GM23338 (cell line): Measurements from ENCODE around the gene RBM17. TPM values are rescaled to one million over a fixed set of nuclear protein-coding genes. Genes with fewer than 3 reads are reported as not detected.

Experiments used
- ATAC-seq: fragments of 200-7000 bp; cut with Tn5 transposase; 3 replicates; pipeline ENCODE4 v1.9.1; 2020
- DNase-seq: peaks from one replicate; pipeline ENCODE4 v3.0.0-alpha.2; 2015; ENCODE audit warnings: low spot score
- H2AFZ ChIP-seq: fragments of 200-600 bp; sonication (generic); 2 replicates; pipeline ENCODE4 v1.8.0; 2016; ENCODE audit warnings: antibody characterized with exemption, mild to moderate bottlenecking, moderate library complexity
- H3F3A ChIP-seq: fragments of 200-600 bp; sonication (generic); replicated peaks from 2 replicates; pipeline ENCODE4 v1.8.0; 2017; ENCODE audit warnings: antibody characterized with exemption, mixed run types, low read depth
- H3K27ac ChIP-seq: fragments of 200-600 bp; sonication (generic); 2 replicates; pipeline ENCODE4 v1.6.1; 2016; ENCODE audit warnings: low read depth
- H3K27me3 ChIP-seq: fragments of 200-600 bp; sonication (generic); 2 replicates; pipeline ENCODE4 v1.8.0; 2016; ENCODE audit warnings: mild to moderate bottlenecking, mixed run types, moderate library complexity; ENCODE audit not compliant: insufficient read depth
- H3K36me3 ChIP-seq: fragments of 200-600 bp; sonication (generic); 2 replicates; pipeline ENCODE4 v1.8.0; 2016; ENCODE audit warnings: mild to moderate bottlenecking; ENCODE audit not compliant: insufficient read depth
- H3K4me1 ChIP-seq: fragments of 200-600 bp; sonication (generic); 2 replicates; pipeline ENCODE4 v1.8.0; 2016; ENCODE audit warnings: mild to moderate bottlenecking, moderate library complexity; ENCODE audit not compliant: insufficient read depth
- H3K4me2 ChIP-seq: fragments of 200-600 bp; sonication (generic); 2 replicates; pipeline ENCODE4 v1.7.1; 2017; ENCODE audit warnings: mixed run types
- H3K4me3 ChIP-seq: fragments of 200-600 bp; sonication (generic); 2 replicates; pipeline ENCODE4 v1.6.1; 2016; ENCODE audit warnings: mixed run types
- H3K79me2 ChIP-seq: fragments of 200-600 bp; sonication (generic); replicated peaks from 2 replicates; pipeline ENCODE4 v1.8.0; 2017; ENCODE audit warnings: mild to moderate bottlenecking; ENCODE audit not compliant: insufficient read depth
- H3K9me2 ChIP-seq: fragments of 200-600 bp; sonication (generic); 2 replicates; pipeline ENCODE4 v1.8.0; 2017; ENCODE audit not compliant: insufficient read depth
- H4K20me1 ChIP-seq: fragments of 200-600 bp; sonication (generic); replicated peaks from 2 replicates; pipeline ENCODE4 v1.8.0; 2017; ENCODE audit warnings: mild to moderate bottlenecking; ENCODE audit not compliant: insufficient read depth
- H3K27ac Mint-ChIP-seq: 2 replicates; pipeline ENCODE4 v1.8.0; 2020; ENCODE audit warnings: inconsistent platforms, mild to moderate bottlenecking, moderate library complexity, mixed read lengths
- H3K27me3 Mint-ChIP-seq: 3 replicates; pipeline ENCODE4 v1.8.0; 2022; ENCODE audit warnings: low read depth, mild to moderate bottlenecking, moderate library complexity, mixed read lengths, inconsistent platforms; ENCODE audit not compliant: insufficient read depth, poor library complexity
- H3K36me3 Mint-ChIP-seq: 3 replicates; pipeline ENCODE4 v1.8.0; 2021; ENCODE audit warnings: low read depth, mild to moderate bottlenecking, inconsistent platforms, moderate library complexity, mixed read lengths
- H3K4me1 Mint-ChIP-seq: 3 replicates; pipeline ENCODE4 v1.8.0; 2020; ENCODE audit warnings: mild to moderate bottlenecking, inconsistent platforms, mixed read lengths
- H3K4me3 Mint-ChIP-seq: 3 replicates; pipeline ENCODE4 v1.8.0; 2021; ENCODE audit warnings: moderate library complexity, mild to moderate bottlenecking, inconsistent platforms, mixed read lengths
- H3K9me3 Mint-ChIP-seq: 3 replicates; pipeline ENCODE4 v1.8.0; 2020; ENCODE audit warnings: moderate library complexity, mild to moderate bottlenecking, inconsistent platforms, mixed read lengths
- CREB1 ChIP-seq: fragments of 250-450 bp; sonication (Bioruptor Pico); IDR thresholded peaks from 2 replicates; pipeline ENCODE4 v1.5.0; 2020; ENCODE audit warnings: low read depth, mild to moderate bottlenecking, moderate library complexity
- CTCF ChIP-seq, 2 experiments: fragments of 200-600 bp in 1 of 2; sonication (generic) in 1 of 2; conservative IDR thresholded peaks; 2 replicates each; pipeline versions ENCODE4 v1.5.1 to v1.6.1; 2016 to 2017; ENCODE audit warnings: antibody characterized with exemption in 2 of 2, low read depth in 2 of 2, mild to moderate bottlenecking in 2 of 2, moderate library complexity in 1 of 2
- ETS1 ChIP-seq: IDR thresholded peaks from 2 replicates; pipeline ENCODE4 v1.6.1; 2016; ENCODE audit warnings: antibody characterized with exemption
- EZH2 ChIP-seq: fragments of 200-600 bp; sonication (generic); IDR thresholded peaks from one replicate; pipeline ENCODE4 v1.8.0; 2017; ENCODE audit warnings: antibody characterized with exemption, mild to moderate bottlenecking, low read depth; ENCODE audit not compliant: unreplicated experiment
- EZH2phosphoT487 ChIP-seq: fragments of 200-600 bp; sonication (generic); IDR thresholded peaks from one replicate; pipeline ENCODE4 v1.8.1; 2018; ENCODE audit warnings: antibody characterized with exemption; ENCODE audit not compliant: unreplicated experiment
- JUNB ChIP-seq: IDR thresholded peaks from one replicate; pipeline ENCODE4 v1.6.1; 2016; ENCODE audit warnings: antibody characterized with exemption; ENCODE audit not compliant: unreplicated experiment
- NANOG ChIP-seq: IDR thresholded peaks from 2 replicates; pipeline ENCODE4 v1.6.1; 2016; ENCODE audit warnings: antibody characterized with exemption, borderline replicate concordance
- POLR2AphosphoS5 ChIP-seq: IDR thresholded peaks from 2 replicates; pipeline ENCODE4 v1.6.1; 2016; ENCODE audit warnings: antibody characterized with exemption, low read depth
- REST ChIP-seq: IDR thresholded peaks from one replicate; pipeline ENCODE4 v1.6.1; 2018; ENCODE audit warnings: antibody characterized with exemption; ENCODE audit not compliant: unreplicated experiment
- STAT1 ChIP-seq: IDR thresholded peaks from one replicate; pipeline ENCODE4 v1.6.1; 2016; ENCODE audit warnings: antibody characterized with exemption; ENCODE audit not compliant: unreplicated experiment
- ZNF114 ChIP-seq: fragments of 250-450 bp; sonication (Bioruptor Pico); IDR thresholded peaks from 2 replicates; pipeline ENCODE4 v1.5.0; 2020; ENCODE audit warnings: mild to moderate bottlenecking, moderate library complexity
- ZNF331 ChIP-seq: fragments of 250-450 bp; sonication (Bioruptor Pico); IDR thresholded peaks from 2 replicates; pipeline ENCODE4 v1.5.0; 2020; ENCODE audit warnings: low read depth, mild to moderate bottlenecking, moderate library complexity
- ZNF462 ChIP-seq: fragments of 250-450 bp; sonication (Bioruptor Pico); IDR thresholded peaks from 2 replicates; pipeline ENCODE4 v1.5.0; 2020; ENCODE audit warnings: mild to moderate bottlenecking, moderate library complexity
- polyA plus RNA-seq: library from polyadenylated mRNA; unstranded; fragments of >200 nt; fragmentation: Nextera tagmentation; extraction: Ambion mirVana; gene quantifications from 2 replicates; pipeline ENCODE4 v1.2.1, GENCODE V29; 2016
- total RNA-seq: library from RNA; depleted of rRNA; stranded (reverse); fragments of >200 nt; shearing (Covaris generic); gene quantifications from 2 replicates; pipeline ENCODE4 v1.2.3, GENCODE V29; 2014

RBM17 gene
- total and polyA plus RNA-seq, 2 experiments from 2014 or later, result 54.7 to 281 TPM

GRCh38 chr10:6128591-6129251 is 39.9 kb downstream of the RBM17 start:
- peak overlapping the region; percentile 79 for H2AFZ ChIP-seq

More at GRCh38 chr10:6128591-6129251, 39.9 kb downstream of the RBM17 start:
- no peak overlapping the region for H3K4me3 Mint-ChIP-seq
- no peak overlapping the region for H3K4me2 ChIP-seq
- no peaks in the 10 kb centered on the region for H3K79me2 ChIP-seq
- H3K27me3 ChIP-seq, result no peaks in the 10 kb centered on the region
- peaks cover 9% of the 10 kb centered on the region for H3K4me1 ChIP-seq
- ATAC-seq, result peak; percentile 51
- no peak overlapping the region for H3K27ac Mint-ChIP-seq
- no peak overlapping the region for H3K4me3 ChIP-seq
- H3K36me3 ChIP-seq, result no peaks in the 10 kb centered on the region
- H3F3A ChIP-seq, result no peaks in the 10 kb centered on the region
- H3K4me1 Mint-ChIP-seq, result peaks cover 20% of the 10 kb centered on the region
- no peaks in the 10 kb centered on the region for H3K36me3 Mint-ChIP-seq
- no peak for TF ChIP-seq CTCF (conservative IDR thresholded peaks at IDR 0.05; ENCODE audit: low read depth in 2 of 2)
- no peak for TF ChIP-seq ETS1
- no peak for TF ChIP-seq JUNB
- no peak for TF ChIP-seq NANOG
- no peak for TF ChIP-seq ZNF114
- TF ChIP-seq EZH2phosphoT487, result no peak
- no peak for TF ChIP-seq CREB1 (CRISPR knock-in tag)
- no peak for TF ChIP-seq ZNF331
- TF ChIP-seq STAT1, result no peak
- no peak for TF ChIP-seq REST
- no peak for TF ChIP-seq POLR2AphosphoS5
- no peak for TF ChIP-seq ZNF462 (CRISPR knock-in tag)
- no peak for TF ChIP-seq EZH2
- DNase-seq, result peak; percentile 43
- no peak overlapping the region for H3K27ac ChIP-seq
- H3K27me3 Mint-ChIP-seq, result peaks cover 13% of the 10 kb centered on the region
- no peaks in the 10 kb centered on the region for H3K9me2 ChIP-seq
- H4K20me1 ChIP-seq, result no peaks in the 10 kb centered on the region
- H3K9me3 Mint-ChIP-seq, result no peaks in the 10 kb centered on the region
